OCI-LY3 (cell line): ENCODE data around the gene PLCL1.

Experiments used
- CTCF ChIP-seq: fragments of 200-600, 300-600 bp; sonication (generic); IDR thresholded peaks from 2 replicates; pipeline ENCODE4 v1.5.1; 2014; ENCODE audit warnings: antibody characterized with exemption, low read length, low read depth
- EZH2phosphoT487 ChIP-seq: fragments of 200-600 bp; shearing (Covaris generic); IDR thresholded peaks from 2 replicates; pipeline ENCODE4 v1.6.1; 2018; ENCODE audit warnings: antibody characterized with exemption, mixed run types, low read depth

GRCh38 chr2:198117406-198118041 is 313.1 kb downstream of the PLCL1 start:
- TF ChIP-seq CTCF: no peak
- TF ChIP-seq EZH2phosphoT487: no peak
